OCI-LY3 (cell line): Measurements from ENCODE around the gene NHS.

Source experiments
- CTCF ChIP-seq: fragments of 200-600, 300-600 bp; sonication (generic); IDR thresholded peaks from 2 replicates; pipeline ENCODE4 v1.5.1; 2014; ENCODE audit warnings: antibody characterized with exemption, low read length, low read depth
- EZH2phosphoT487 ChIP-seq: fragments of 200-600 bp; shearing (Covaris generic); IDR thresholded peaks from 2 replicates; pipeline ENCODE4 v1.6.1; 2018; ENCODE audit warnings: antibody characterized with exemption, mixed run types, low read depth

GRCh38 chrX:17706676-17707075 lies 331.7 kb downstream of the NHS start:
- TF ChIP-seq CTCF (no peak), EZH2phosphoT487 (no peak)
